ENCODE results near the gene IFI27L2.
A peak's percentile ranks its signal among the peaks of the same experiment; 100 is the strongest.

IFI27L2 gene
- 6.3 to 10.6 (median 9.7) reads per million in 3 donors for total RNA-seq

DNA sequence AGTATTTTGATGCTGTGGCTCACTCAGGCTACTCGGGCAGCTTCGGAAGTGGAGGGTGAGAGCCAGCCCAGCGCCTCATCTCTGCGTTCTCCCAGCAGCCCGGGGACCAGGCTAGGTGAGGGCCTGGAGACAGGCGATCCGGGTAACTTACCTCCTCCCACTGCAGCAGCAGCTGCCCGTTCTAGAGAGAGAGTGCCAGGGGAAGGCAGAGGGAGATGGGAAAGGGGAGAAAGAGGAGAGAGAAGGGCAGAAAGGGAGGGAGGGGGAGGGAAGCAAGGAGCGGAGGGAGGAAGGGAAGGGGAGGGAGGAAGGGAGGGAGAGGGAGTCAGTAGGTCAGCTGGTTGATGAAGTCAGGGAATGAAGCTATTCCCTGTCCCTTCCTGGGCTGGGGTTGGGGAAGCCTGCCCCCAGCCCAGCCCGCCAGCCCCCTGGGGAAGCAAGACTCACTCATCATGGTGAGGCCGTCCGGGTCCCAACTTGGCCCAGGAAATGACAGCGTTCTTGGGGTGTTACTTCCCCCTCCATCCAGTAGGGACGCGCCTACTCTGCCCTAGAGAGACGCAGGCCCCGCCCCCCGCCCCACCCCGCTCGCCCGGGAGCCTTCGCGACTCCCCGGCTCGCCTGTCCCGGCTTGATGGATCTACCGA lies at the start of gene IFI27L2:
Gene IFI27L2, minus strand, starts transcription at position 494 of the 647 bp plus-strand sequence. Its CDS starts 40 bp downstream, at position 454.
- H3K27ac ChIP-seq (ENCODE audit: insufficient read depth, low read length, poor library complexity, severe bottlenecking), result peak within 1 kb of the TSS; percentile 55
- peak within 1 kb of the TSS; percentile 54 for H3K4me3 ChIP-seq (ENCODE audit: insufficient read depth, low read depth, low read length, poor library complexity, severe bottlenecking)
- DNase-seq, result peak; percentile 40 to 66 (median 58)
- H3K4me1 ChIP-seq (ENCODE audit: control insufficient read depth, insufficient read depth, low read length, poor library complexity, severe bottlenecking), result no peaks in the 10 kb centered on the region
- H3K36me3 ChIP-seq (ENCODE audit: control insufficient read depth, insufficient read depth, low read length), result no peaks in the 10 kb centered on the region
- H3K9me3 ChIP-seq (ENCODE audit: control insufficient read depth, low read length), result no peaks in the 10 kb centered on the region
- no peaks in the 10 kb centered on the region for H3K27me3 ChIP-seq (replicated peaks; ENCODE audit: control insufficient read depth, insufficient read depth, low read length, poor library complexity, severe bottlenecking)

GRCh38 chr14:94177806-94178205 lies 48.4 kb upstream of the IFI27L2 start:
- no peaks in the 10 kb centered on the region for H3K36me3 ChIP-seq (ENCODE audit: control insufficient read depth, insufficient read depth, low read length)
- H3K9me3 ChIP-seq (ENCODE audit: control insufficient read depth, low read length), result no peaks in the 10 kb centered on the region
- H3K4me3 ChIP-seq (ENCODE audit: insufficient read depth, low read depth, low read length, poor library complexity, severe bottlenecking), result no peak overlapping the region
- peaks cover 19% of the 10 kb centered on the region for H3K4me1 ChIP-seq (ENCODE audit: control insufficient read depth, insufficient read depth, low read length, poor library complexity, severe bottlenecking)
- no peaks in the 10 kb centered on the region for H3K27me3 ChIP-seq (replicated peaks; ENCODE audit: control insufficient read depth, insufficient read depth, low read length, poor library complexity, severe bottlenecking)
- no peak for DNase-seq
- no peak overlapping the region for H3K27ac ChIP-seq (ENCODE audit: insufficient read depth, low read length, poor library complexity, severe bottlenecking)

GRCh38 chr14:94176808-94177207 lies 47.4 kb upstream of the IFI27L2 start:
- Histone ChIP-seq H3K27ac (ENCODE audit: insufficient read depth, low read length, poor library complexity, severe bottlenecking) (no peak overlapping the region), H3K27me3 (replicated peaks; ENCODE audit: control insufficient read depth, insufficient read depth, low read length, poor library complexity, severe bottlenecking) (no peaks in the 10 kb centered on the region), H3K9me3 (ENCODE audit: control insufficient read depth, low read length) (no peaks in the 10 kb centered on the region), H3K36me3 (ENCODE audit: control insufficient read depth, insufficient read depth, low read length) (no peaks in the 10 kb centered on the region), H3K4me1 (ENCODE audit: control insufficient read depth, insufficient read depth, low read length, poor library complexity, severe bottlenecking) (peaks cover 20% of the 10 kb centered on the region), H3K4me3 (ENCODE audit: insufficient read depth, low read depth, low read length, poor library complexity, severe bottlenecking) (no peak overlapping the region)
- DNase-seq, result no peak

GRCh38 chr14:94175747-94176146 lies 46.3 kb upstream of the IFI27L2 start:
- Histone ChIP-seq H3K27ac (ENCODE audit: insufficient read depth, low read length, poor library complexity, severe bottlenecking) (no peak overlapping the region), H3K4me1 (ENCODE audit: control insufficient read depth, insufficient read depth, low read length, poor library complexity, severe bottlenecking) (peaks cover 20% of the 10 kb centered on the region), H3K27me3 (replicated peaks; ENCODE audit: control insufficient read depth, insufficient read depth, low read length, poor library complexity, severe bottlenecking) (no peaks in the 10 kb centered on the region), H3K9me3 (ENCODE audit: control insufficient read depth, low read length) (no peaks in the 10 kb centered on the region), H3K36me3 (ENCODE audit: control insufficient read depth, insufficient read depth, low read length) (no peaks in the 10 kb centered on the region), H3K4me3 (ENCODE audit: insufficient read depth, low read depth, low read length, poor library complexity, severe bottlenecking) (no peak overlapping the region)
- DNase-seq, result no peak

GRCh38 chr14:94175011-94175745 lies 45.8 kb upstream of the IFI27L2 start:
- no peak for DNase-seq
- no peaks in the 10 kb centered on the region for H3K27me3 ChIP-seq (replicated peaks; ENCODE audit: control insufficient read depth, insufficient read depth, low read length, poor library complexity, severe bottlenecking)
- H3K9me3 ChIP-seq (ENCODE audit: control insufficient read depth, low read length), result no peaks in the 10 kb centered on the region
- peaks cover 20% of the 10 kb centered on the region for H3K4me1 ChIP-seq (ENCODE audit: control insufficient read depth, insufficient read depth, low read length, poor library complexity, severe bottlenecking)
- H3K4me3 ChIP-seq (ENCODE audit: insufficient read depth, low read depth, low read length, poor library complexity, severe bottlenecking), result peak overlapping the region; percentile 58
- no peak overlapping the region for H3K27ac ChIP-seq (ENCODE audit: insufficient read depth, low read length, poor library complexity, severe bottlenecking)
- no peaks in the 10 kb centered on the region for H3K36me3 ChIP-seq (ENCODE audit: control insufficient read depth, insufficient read depth, low read length)

DNA sequence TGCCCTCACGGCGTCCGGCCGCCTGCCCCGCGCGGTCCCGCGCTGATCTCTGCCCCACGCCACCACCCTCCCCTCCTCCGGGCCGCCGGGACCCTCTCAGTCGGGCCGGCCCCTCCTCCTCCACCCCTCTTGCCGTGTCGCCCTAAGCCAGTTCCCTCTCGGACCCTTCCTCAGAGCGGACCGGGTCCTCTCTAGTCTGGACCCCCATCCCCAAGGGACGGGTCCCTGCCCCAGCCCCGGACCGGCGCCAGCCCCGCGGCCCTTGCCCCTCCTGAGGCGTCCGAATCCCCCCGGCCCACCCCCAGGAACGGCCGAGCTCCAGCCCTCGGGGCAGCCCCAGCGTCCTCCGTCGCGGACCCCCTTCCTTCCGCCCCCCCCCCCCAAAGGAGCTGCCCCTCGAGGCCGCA lies 45.2 kb upstream of the IFI27L2 start:
- Histone ChIP-seq H3K27me3 (replicated peaks; ENCODE audit: control insufficient read depth, insufficient read depth, low read length, poor library complexity, severe bottlenecking) (no peaks in the 10 kb centered on the region), H3K27ac (ENCODE audit: insufficient read depth, low read length, poor library complexity, severe bottlenecking) (no peak overlapping the region), H3K4me3 (ENCODE audit: insufficient read depth, low read depth, low read length, poor library complexity, severe bottlenecking) (peak overlapping the region; percentile 58), H3K4me1 (ENCODE audit: control insufficient read depth, insufficient read depth, low read length, poor library complexity, severe bottlenecking) (peaks cover 20% of the 10 kb centered on the region), H3K36me3 (ENCODE audit: control insufficient read depth, insufficient read depth, low read length) (no peaks in the 10 kb centered on the region), H3K9me3 (ENCODE audit: control insufficient read depth, low read length) (no peaks in the 10 kb centered on the region)
- DNase-seq, result no peak

DNA sequence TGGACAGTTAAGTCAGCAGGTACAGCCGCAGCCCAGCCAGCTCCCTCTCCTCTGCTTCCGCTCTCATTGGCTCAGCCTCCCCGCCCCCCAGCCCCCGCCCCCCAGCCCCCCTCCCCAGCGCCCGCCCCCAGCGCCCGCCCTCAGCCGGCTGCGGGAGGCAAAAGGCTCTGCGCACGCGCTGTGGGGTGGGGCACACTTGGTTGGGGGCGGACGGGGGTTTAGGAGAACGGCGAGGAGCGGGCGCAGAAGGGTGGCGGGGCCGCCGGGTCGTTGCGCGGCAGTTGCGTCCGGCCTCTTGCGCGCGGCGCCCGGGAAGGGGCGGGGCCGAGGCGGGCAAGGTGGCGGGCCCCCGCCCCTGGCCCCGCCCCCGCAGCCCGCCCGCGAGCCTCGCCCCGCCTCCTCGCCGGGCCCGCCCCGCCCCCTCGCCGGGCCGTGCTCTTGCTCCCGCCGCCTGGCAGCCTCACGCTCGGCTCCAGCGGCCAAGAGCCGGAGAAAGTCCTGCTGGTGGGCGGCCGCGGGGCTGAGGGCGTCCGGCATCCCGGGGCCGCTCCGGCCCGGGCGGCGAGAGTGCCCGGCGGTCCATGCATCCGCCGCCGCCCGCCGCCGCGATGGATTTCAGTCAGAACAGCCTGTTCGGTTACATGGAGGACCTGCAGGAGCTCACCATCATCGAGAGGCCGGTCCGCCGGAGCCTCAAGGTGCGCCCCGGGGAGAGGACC lies 44.6 kb upstream of the IFI27L2 start, which contains the start of gene PPP4R4:
Gene PPP4R4, plus strand, starts transcription at position 438 of the 719 bp plus-strand sequence. Its CDS starts 144 bp downstream, at position 582.
- peak; percentile 82 to 85 (median 84) for DNase-seq
- Histone ChIP-seq H3K27ac (ENCODE audit: insufficient read depth, low read length, poor library complexity, severe bottlenecking) (peak within 1 kb of the TSS; percentile 53), H3K4me3 (ENCODE audit: insufficient read depth, low read depth, low read length, poor library complexity, severe bottlenecking) (peak within 1 kb of the TSS; percentile 68), H3K9me3 (ENCODE audit: control insufficient read depth, low read length) (no peaks in the 10 kb centered on the region), H3K4me1 (ENCODE audit: control insufficient read depth, insufficient read depth, low read length, poor library complexity, severe bottlenecking) (peaks cover 20% of the 10 kb centered on the region), H3K27me3 (replicated peaks; ENCODE audit: control insufficient read depth, insufficient read depth, low read length, poor library complexity, severe bottlenecking) (no peaks in the 10 kb centered on the region), H3K36me3 (ENCODE audit: control insufficient read depth, insufficient read depth, low read length) (no peaks in the 10 kb centered on the region)

GRCh38 chr14:94173471-94173884 lies 44.1 kb upstream of the IFI27L2 start:
- peak overlapping the region; percentile 53 for H3K27ac ChIP-seq (ENCODE audit: insufficient read depth, low read length, poor library complexity, severe bottlenecking)
- H3K27me3 ChIP-seq (replicated peaks; ENCODE audit: control insufficient read depth, insufficient read depth, low read length, poor library complexity, severe bottlenecking), result no peaks in the 10 kb centered on the region
- peak in 1 of 3 donors; percentile 8 for DNase-seq
- H3K4me1 ChIP-seq (ENCODE audit: control insufficient read depth, insufficient read depth, low read length, poor library complexity, severe bottlenecking), result peaks cover 20% of the 10 kb centered on the region
- H3K4me3 ChIP-seq (ENCODE audit: insufficient read depth, low read depth, low read length, poor library complexity, severe bottlenecking), result peak overlapping the region; percentile 68
- no peaks in the 10 kb centered on the region for H3K9me3 ChIP-seq (ENCODE audit: control insufficient read depth, low read length)
- H3K36me3 ChIP-seq (ENCODE audit: control insufficient read depth, insufficient read depth, low read length), result no peaks in the 10 kb centered on the region

- H3K27me3 ChIP-seq (replicated peaks; ENCODE audit: control insufficient read depth, insufficient read depth, low read length, poor library complexity, severe bottlenecking), result no peaks in the 10 kb centered on the region
- H3K9me3 ChIP-seq (ENCODE audit: control insufficient read depth, low read length), result no peaks in the 10 kb centered on the region
- H3K4me3 ChIP-seq (ENCODE audit: insufficient read depth, low read depth, low read length, poor library complexity, severe bottlenecking), result no peak overlapping the region
- H3K36me3 ChIP-seq (ENCODE audit: control insufficient read depth, insufficient read depth, low read length), result no peaks in the 10 kb centered on the region
- peaks cover 20% of the 10 kb centered on the region for H3K4me1 ChIP-seq (ENCODE audit: control insufficient read depth, insufficient read depth, low read length, poor library complexity, severe bottlenecking)
- DNase-seq, result no peak
- H3K27ac ChIP-seq (ENCODE audit: insufficient read depth, low read length, poor library complexity, severe bottlenecking), result no peak overlapping the region
Measured at GRCh38 chr14:94172545-94172944, 43.1 kb upstream of the IFI27L2 start.

All from effector memory CD4-positive, alpha-beta T cell (primary cell).